T follicular helper cell (primary cell): ENCODE results near the gene NRXN3.

Experiments
- DNase-seq: peaks from one replicate; pipeline ENCODE4 v3.0.0-alpha.2; 2020; ENCODE audit warnings: low read depth

NRXN3 gene

GRCh38 chr14:78242086-78242485, 71.9 kb downstream of the NRXN3 start:
- no peak for DNase-seq

- DNase-seq: no peak
Observed at GRCh38 chr14:78243187-78243586, 73.0 kb downstream of the NRXN3 start.

- no peak for DNase-seq
Observed at GRCh38 chr14:78245238-78245637, 75.1 kb downstream of the NRXN3 start.

- no peak for DNase-seq
Observed at GRCh38 chr14:78248501-78249090, 78.4 kb downstream of the NRXN3 start.

- no peak for DNase-seq
Observed at GRCh38 chr14:78251308-78251707, 81.1 kb downstream of the NRXN3 start.

- no peak for DNase-seq
Observed at GRCh38 chr14:78253986-78254385, 83.8 kb downstream of the NRXN3 start.

- DNase-seq: no peak
Observed at GRCh38 chr14:78254911-78255461, 84.8 kb downstream of the NRXN3 start.

GRCh38 chr14:78259831-78260230, 89.7 kb downstream of the NRXN3 start:
- no peak for DNase-seq

- DNase-seq: no peak
Observed at GRCh38 chr14:78278464-78279250, 108.5 kb downstream of the NRXN3 start.

- DNase-seq: no peak
Observed at GRCh38 chr14:78282437-78282836, 112.3 kb downstream of the NRXN3 start.

- no peak for DNase-seq
Observed at GRCh38 chr14:78286210-78286609, 116.0 kb downstream of the NRXN3 start.

- no peak for DNase-seq
Observed at GRCh38 chr14:78292003-78292402, 121.8 kb downstream of the NRXN3 start.

GRCh38 chr14:78297858-78298257, 127.7 kb downstream of the NRXN3 start:
- DNase-seq: no peak

- no peak for DNase-seq
Observed at GRCh38 chr14:78298298-78298697, 128.1 kb downstream of the NRXN3 start.

- no peak for DNase-seq
Observed at GRCh38 chr14:78302841-78303240, 132.7 kb downstream of the NRXN3 start.

GRCh38 chr14:78307671-78308070, 137.5 kb downstream of the NRXN3 start:
- DNase-seq: no peak

- no peak for DNase-seq
Observed at GRCh38 chr14:78308079-78308478, 137.9 kb downstream of the NRXN3 start.

- DNase-seq: no peak
Observed at GRCh38 chr14:78310272-78310671, 140.1 kb downstream of the NRXN3 start.

GRCh38 chr14:78313499-78313898, 143.3 kb downstream of the NRXN3 start:
- DNase-seq: no peak

- DNase-seq: no peak
Observed at GRCh38 chr14:78314484-78314883, 144.3 kb downstream of the NRXN3 start.

- DNase-seq: no peak
Observed at GRCh38 chr14:78316052-78316451, 145.9 kb downstream of the NRXN3 start.

GRCh38 chr14:78316786-78317185, 146.6 kb downstream of the NRXN3 start:
- no peak for DNase-seq

GRCh38 chr14:78319406-78319805, 149.2 kb downstream of the NRXN3 start:
- no peak for DNase-seq
